ENCODE data around the gene BBS9.
"Not testable (repeated sequence)": the region's sequence is repeated elsewhere in the genome, so short reads cannot be mapped to it uniquely, and the experiment has no call there.

BBS9 gene

GRCh38 chr7:33128990-33129805, at the start of gene BBS9:
BBS9 (plus strand) TSS chr7:33129564; CDS start chr7:33146253, 16,689 bp downstream.
- DNase-seq (ENCODE audit: insufficient read length, low spot score) (peak; percentile 95), FAIRE-seq (peak; percentile 94)

GRCh38 chr7:33079763-33080690, 49.3 kb upstream of the BBS9 start:
- FAIRE-seq (no peak), DNase-seq (ENCODE audit: insufficient read length, low spot score) (no peak)

GRCh38 chr7:33087356-33087755, 42.0 kb upstream of the BBS9 start:
- no peak for FAIRE-seq
- no peak for DNase-seq (ENCODE audit: insufficient read length, low spot score)

- DNase-seq (ENCODE audit: insufficient read length, low spot score) (no peak), FAIRE-seq (no peak)
Observed at GRCh38 chr7:33087858-33088257, 41.5 kb upstream of the BBS9 start.

- no peak for FAIRE-seq
Observed at GRCh38 chr7:33089142-33089541, 40.2 kb upstream of the BBS9 start.

GRCh38 chr7:33091111-33091531, 38.2 kb upstream of the BBS9 start:
- FAIRE-seq (no peak), DNase-seq (ENCODE audit: insufficient read length, low spot score) (no peak)

More at GRCh38 chr7:33089142-33089541, 40.2 kb upstream of the BBS9 start:
- DNase-seq (ENCODE audit: insufficient read length, low spot score): no peak

GRCh38 chr7:33091641-33092191, 37.6 kb upstream of the BBS9 start:
- FAIRE-seq (no peak), DNase-seq (ENCODE audit: insufficient read length, low spot score) (no peak)

GRCh38 chr7:33093266-33093665, 36.1 kb upstream of the BBS9 start:
- FAIRE-seq: no peak
- DNase-seq (ENCODE audit: insufficient read length, low spot score): no peak

GRCh38 chr7:33094745-33095275, 34.6 kb upstream of the BBS9 start:
- FAIRE-seq: not testable (repeated sequence)

GRCh38 chr7:33099154-33099940, 30.0 kb upstream of the BBS9 start:
- no peak for DNase-seq (ENCODE audit: insufficient read length, low spot score)
- FAIRE-seq: no peak

More at GRCh38 chr7:33094745-33095275, 34.6 kb upstream of the BBS9 start:
- not testable (repeated sequence) for DNase-seq (ENCODE audit: insufficient read length, low spot score)

GRCh38 chr7:33100770-33101169, 28.6 kb upstream of the BBS9 start:
- FAIRE-seq: no peak
- DNase-seq (ENCODE audit: insufficient read length, low spot score): no peak

GRCh38 chr7:33101906-33102305, 27.5 kb upstream of the BBS9 start:
- FAIRE-seq: no peak

GRCh38 chr7:33107136-33108066, 22.0 kb upstream of the BBS9 start:
- FAIRE-seq (no peak), DNase-seq (ENCODE audit: insufficient read length, low spot score) (peak; percentile 22)

More at GRCh38 chr7:33101906-33102305, 27.5 kb upstream of the BBS9 start:
- DNase-seq (ENCODE audit: insufficient read length, low spot score): no peak

- DNase-seq (ENCODE audit: insufficient read length, low spot score) (no peak), FAIRE-seq (no peak)
Observed at GRCh38 chr7:33108554-33109004, 20.8 kb upstream of the BBS9 start.

- no peak for FAIRE-seq
Observed at GRCh38 chr7:33109005-33109757, 20.2 kb upstream of the BBS9 start, which contains the start of gene RP9. RP9 (minus strand) TSS chr7:33109404; CDS start chr7:33109372, 32 bp downstream.

GRCh38 chr7:33109758-33110238, 19.6 kb upstream of the BBS9 start:
- DNase-seq (ENCODE audit: insufficient read length, low spot score): peak; percentile 23
- no peak for FAIRE-seq

More at GRCh38 chr7:33109005-33109757, 20.2 kb upstream of the BBS9 start, which contains the start of gene RP9:
- peak; percentile 73 for DNase-seq (ENCODE audit: insufficient read length, low spot score)

- no peak for DNase-seq (ENCODE audit: insufficient read length, low spot score)
- no peak for FAIRE-seq
Observed at GRCh38 chr7:33111614-33112013, 17.8 kb upstream of the BBS9 start.

- DNase-seq (ENCODE audit: insufficient read length, low spot score) (no peak), FAIRE-seq (no peak)
Observed at GRCh38 chr7:33114976-33115375, 14.4 kb upstream of the BBS9 start.
